Measurements from ENCODE around the gene PLXNA3.

GRCh38 chrX:154519389-154519788, 61.3 kb downstream of the PLXNA3 start:
- no peak for TF ChIP-seq CTCF (IDR thresholded peaks at IDR 0.05)
- no peak for TF ChIP-seq POLR2A (IDR thresholded peaks at IDR 0.05)
